Measurements from ENCODE around the gene MEN1.

Gene MEN1

GRCh38 chr11:64831411-64831891 lies 21.1 kb upstream of the MEN1 start:
- no peak for TF ChIP-seq CTCF (IDR thresholded peaks at IDR 0.05; ENCODE audit: low read depth, low read length)
- no peak overlapping the region for H3K4me3 ChIP-seq (ENCODE audit: low read depth, low read length)
- in situ Hi-C loops (cut with HindIII; ENCODE audit: low sequenced_read_pairs) = no loop called here
- DNase-seq (ENCODE audit: low read depth, low spot score) = no peak

- DNase-seq (ENCODE audit: low read depth, low spot score) = no peak
- in situ Hi-C loops (cut with HindIII; ENCODE audit: low sequenced_read_pairs) = no loop called here
- no peak for TF ChIP-seq CTCF (IDR thresholded peaks at IDR 0.05; ENCODE audit: low read depth, low read length)
- H3K4me3 ChIP-seq (ENCODE audit: low read depth, low read length) = no peak overlapping the region
Measured at GRCh38 chr11:64829536-64830251, 19.3 kb upstream of the MEN1 start.

DNA sequence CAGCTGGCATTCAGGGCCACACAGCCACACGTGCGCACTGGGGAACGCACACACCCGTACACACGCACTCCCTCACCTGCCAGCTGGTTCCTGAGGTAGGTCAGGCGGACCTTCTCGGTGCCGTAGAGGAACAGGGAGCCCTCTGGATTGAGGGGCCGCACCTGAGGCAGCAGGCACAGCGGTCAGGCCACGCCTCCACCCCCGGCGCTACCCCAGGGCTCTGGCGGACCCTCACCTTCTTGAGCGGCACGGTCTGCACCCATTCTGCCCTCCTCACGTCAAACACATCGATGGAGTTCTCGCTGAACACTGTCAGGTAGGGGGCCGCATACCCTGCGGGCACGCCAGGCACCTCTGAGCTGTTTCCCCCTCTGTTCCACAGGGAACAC lies 17.1 kb upstream of the MEN1 start:
- in situ Hi-C loops (cut with HindIII; ENCODE audit: low sequenced_read_pairs) = no loop called here
- TF ChIP-seq CTCF (IDR thresholded peaks at IDR 0.05; ENCODE audit: low read depth, low read length) = no peak

GRCh38 chr11:64826578-64827450 lies 16.5 kb upstream of the MEN1 start:
- DNase-seq (ENCODE audit: low read depth, low spot score) = no peak
- no peak for TF ChIP-seq CTCF (IDR thresholded peaks at IDR 0.05; ENCODE audit: low read depth, low read length)
- in situ Hi-C loops (cut with HindIII; ENCODE audit: low sequenced_read_pairs) = no loop called here
- H3K4me3 ChIP-seq (ENCODE audit: low read depth, low read length) = no peak overlapping the region

More for the DNA sequence above, 17.1 kb upstream of the MEN1 start:
- no peak overlapping the region for H3K4me3 ChIP-seq (ENCODE audit: low read depth, low read length)
- no peak for DNase-seq (ENCODE audit: low read depth, low spot score)

DNA sequence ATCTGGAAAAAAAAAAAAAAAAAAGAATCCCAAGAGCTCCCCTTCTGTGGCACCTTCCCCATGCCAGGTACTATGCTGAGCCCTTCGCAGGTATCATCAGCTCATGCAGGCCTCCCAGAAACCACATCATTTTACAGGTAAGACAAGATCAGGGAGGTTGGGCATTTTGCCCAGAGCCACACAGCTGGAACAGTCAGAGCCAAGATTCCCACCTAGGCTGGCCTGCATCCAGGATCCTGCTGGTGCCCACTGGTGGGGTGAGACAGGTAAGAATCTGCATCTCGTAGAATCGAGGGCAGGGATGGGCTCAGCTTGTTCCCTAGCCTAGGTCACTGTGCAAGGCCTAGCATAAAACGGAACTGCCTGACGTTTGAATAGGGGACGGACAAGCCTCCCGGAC lies 15.7 kb upstream of the MEN1 start:
- in situ Hi-C loops (cut with HindIII; ENCODE audit: low sequenced_read_pairs) = no loop called here
- TF ChIP-seq CTCF (IDR thresholded peaks at IDR 0.05; ENCODE audit: low read depth, low read length) = no peak
- no peak for DNase-seq (ENCODE audit: low read depth, low spot score)
- H3K4me3 ChIP-seq (ENCODE audit: low read depth, low read length) = no peak overlapping the region

- in situ Hi-C loops (cut with HindIII; ENCODE audit: low sequenced_read_pairs) = no loop called here
- TF ChIP-seq CTCF (IDR thresholded peaks at IDR 0.05; ENCODE audit: low read depth, low read length) = no peak
- DNase-seq (ENCODE audit: low read depth, low spot score) = no peak
- H3K4me3 ChIP-seq (ENCODE audit: low read depth, low read length) = no peak overlapping the region
Measured at GRCh38 chr11:64823568-64824119, 13.3 kb upstream of the MEN1 start.

All from astrocyte of the spinal cord (primary cell).